Measurements from ENCODE around the gene KLHL36. TPM values are rescaled to one million over a fixed set of nuclear protein-coding genes. Genes with fewer than 3 reads are reported as not detected.

The KLHL36 gene
- total RNA-seq, 1 experiment from 2014 or later, result 36.7 TPM

DNA sequence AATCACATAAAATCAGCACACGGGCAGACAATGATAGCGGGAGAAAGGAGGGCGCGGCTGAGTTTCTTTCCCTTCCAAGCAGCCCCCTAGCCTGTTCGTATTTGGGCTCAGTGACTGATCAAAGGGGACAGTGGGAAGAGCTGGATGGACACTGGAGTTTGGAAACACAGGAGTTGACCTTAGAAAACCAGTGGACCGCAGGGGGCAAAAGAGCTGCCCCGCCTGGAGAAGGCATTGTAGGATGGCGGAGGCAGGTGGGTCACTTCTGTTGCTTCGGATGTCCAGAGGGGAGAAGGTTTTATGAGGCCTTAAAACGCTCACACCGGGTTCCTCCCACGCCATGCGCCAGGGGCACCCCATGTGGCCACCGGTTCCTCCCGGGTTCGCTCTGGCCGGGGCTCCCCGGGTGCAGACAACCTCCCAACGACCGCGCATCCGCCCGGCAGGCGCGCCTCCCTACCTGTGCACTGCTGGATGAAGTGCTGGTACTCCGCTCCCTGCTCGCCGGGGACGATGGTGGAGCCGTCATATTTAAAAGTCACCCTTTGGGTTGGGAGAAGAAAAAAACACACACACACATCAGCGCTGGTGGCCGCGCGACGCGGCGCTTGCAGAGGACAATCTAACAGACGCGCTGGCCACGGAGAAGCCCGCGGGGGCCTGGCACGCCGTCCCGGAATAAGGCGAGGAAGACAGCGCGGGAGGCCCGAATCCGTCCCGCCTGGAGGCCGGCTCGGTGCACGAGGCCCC, 31.1 kb upstream of the KLHL36 start:
- Histone ChIP-seq H3K79me2 (ENCODE audit: insufficient read depth, low read length) (peaks cover 9% of the 10 kb centered on the region; the same call in 1 of the 2 replicates), H3T11ph (ENCODE audit: low read length) (no peak overlapping the region), H4K5ac (ENCODE audit: insufficient read length, low read depth, low read length) (no peak overlapping the region), H3K79me1 (ENCODE audit: insufficient read depth, low read depth, low read length, poor library complexity, severe bottlenecking) (peaks cover 4% of the 10 kb centered on the region), H2BK20ac (ENCODE audit: low read depth, low read length, poor library complexity, severe bottlenecking) (no peak overlapping the region), H3K18ac (ENCODE audit: insufficient read length, low read depth, low read length) (no peak overlapping the region), H3K4me2 (ENCODE audit: insufficient read depth, insufficient read length, low read length) (peak overlapping the region; percentile 81), H3K14ac (ENCODE audit: insufficient read depth, low read length) (peak overlapping the region; percentile 48; the same call in 1 of the 2 replicates), H3K27ac (ENCODE audit: insufficient read length, low read depth, low read length) (no peak overlapping the region), H2AK5ac (ENCODE audit: insufficient read length, low read length) (no peak overlapping the region), H3K23me2 (ENCODE audit: insufficient read length, low read depth, low read length, poor library complexity, severe bottlenecking) (peaks cover 11% of the 10 kb centered on the region), H3K27me3 (ENCODE audit: insufficient read depth, low read length) (peaks cover 3% of the 10 kb centered on the region; the same call in 1 of the 2 replicates), H3K9ac (ENCODE audit: extremely low read depth, insufficient read length, low read length) (peak overlapping the region; percentile 1), H3K9me3 (ENCODE audit: control insufficient read depth, low read depth, low read length) (no peaks in the 10 kb centered on the region), H3K4ac (ENCODE audit: low read depth, low read length) (no peak overlapping the region), H3K4me1 (ENCODE audit: insufficient read depth, low read length) (no peaks in the 10 kb centered on the region), H2BK12ac (ENCODE audit: insufficient read length, low read depth, low read length) (no peak overlapping the region), H2BK15ac (ENCODE audit: low read depth, low read length) (no peak overlapping the region; the same call in 1 of the 2 replicates), H2BK120ac (ENCODE audit: low read depth, low read length, poor library complexity, severe bottlenecking) (no peak overlapping the region), H4K20me1 (ENCODE audit: control insufficient read depth, insufficient read depth, insufficient read length) (no peaks in the 10 kb centered on the region), H3K56ac (ENCODE audit: insufficient read length, low read depth, low read length) (no peak overlapping the region), H3K23ac (ENCODE audit: insufficient read length, low read depth, low read length) (no peak overlapping the region), H4K91ac (ENCODE audit: insufficient read length, low read depth, low read length) (no peak overlapping the region), H2AFZ (ENCODE audit: low read length) (no peak overlapping the region), H4K8ac (replicated peaks; ENCODE audit: insufficient read length, low read depth, low read length) (no peak overlapping the region), H2BK5ac (ENCODE audit: insufficient read length, low read length) (no peak overlapping the region)
- Mint-ChIP-seq H3K36me3 (ENCODE audit: insufficient read depth in 1 of 3, low read depth in 3 of 3) (peaks cover 2 to 7% (median 7%) of the 10 kb centered on the region in 3 experiments; a peak in 3 of 7 replicates), H3K4me1 (peaks cover 36 to 47% of the 10 kb centered on the region in 2 experiments), H3K27me3 (ENCODE audit: low read depth) (peaks cover 12% of the 10 kb centered on the region), H3K27ac (0 out of 7 replicates have a peak overlapping the region, but pooled peaks of 1 of the 3 experiments have one; percentile 39), H3K9me3 (no peaks in the 10 kb centered on the region), H3K4me3 (peak overlapping the region; percentile 91 to 97)
- WGBS (ENCODE audit: extremely low coverage, insufficient read length, low lambda C conversion rate), result no CpG with 5 or more reads among the region's 54 CpGs
- peak; percentile 50 for DNase-seq
- TF ChIP-seq CTCF (conservative IDR thresholded peaks at IDR 0.05), result no peak
